Stimulated activated CD8-positive, alpha-beta memory T cell treated with anti-CD3 and anti-CD28 coated beads, Interleukin-15, amount 100 ng/mL, for 48 hours (primary cell): ENCODE data around the gene ASPM.
"Not testable (repeated sequence)": the region's sequence is repeated elsewhere in the genome, so short reads cannot be mapped to it uniquely, and the experiment has no call there.

Source experiments
- DNase-seq, 2 donors: peaks; one replicate each; pipeline ENCODE4 v3.0.0-alpha.2; 2020; ENCODE audit warnings: low read depth in 2 of 2

ASPM gene

DNA sequence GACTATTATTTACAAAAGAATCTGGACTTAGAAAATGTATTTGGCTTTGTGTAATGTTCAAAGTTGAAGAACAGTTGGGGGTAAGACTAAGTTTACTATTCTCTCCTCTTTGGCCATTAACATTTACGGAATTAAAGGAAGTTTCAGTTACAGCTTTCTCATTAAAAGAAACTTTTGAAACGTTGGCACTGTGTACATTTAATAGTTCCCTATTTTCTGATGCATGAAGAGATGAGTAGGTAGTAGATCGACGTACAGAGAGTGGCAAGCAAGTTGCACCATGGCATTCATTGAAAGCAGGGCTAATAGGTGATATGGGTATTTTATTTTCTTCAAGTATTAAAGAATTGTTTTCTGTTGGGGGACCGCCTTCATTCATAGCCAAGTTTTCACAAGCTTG is 3.2 kb downstream of the ASPM start:
- no peak for DNase-seq

DNA sequence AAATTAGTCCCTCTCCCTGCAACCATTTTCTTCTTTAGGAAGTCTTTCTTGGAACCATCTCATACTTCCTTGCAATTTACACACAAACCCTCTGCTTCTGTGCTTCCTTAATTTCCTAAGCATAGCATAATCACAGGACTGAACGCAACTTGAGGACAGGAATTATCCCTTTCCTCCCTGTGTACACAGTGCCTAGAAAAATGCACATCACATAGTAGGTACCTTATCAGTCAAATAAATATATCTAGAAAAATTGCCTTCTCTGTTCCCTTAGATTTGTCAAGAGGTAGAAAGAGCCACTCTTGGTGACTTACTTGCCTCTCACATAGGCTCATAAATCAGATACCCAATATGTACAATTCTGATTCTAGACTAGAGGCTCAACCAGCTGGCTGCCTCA is 4.9 kb downstream of the ASPM start:
- DNase-seq: no peak

DNA sequence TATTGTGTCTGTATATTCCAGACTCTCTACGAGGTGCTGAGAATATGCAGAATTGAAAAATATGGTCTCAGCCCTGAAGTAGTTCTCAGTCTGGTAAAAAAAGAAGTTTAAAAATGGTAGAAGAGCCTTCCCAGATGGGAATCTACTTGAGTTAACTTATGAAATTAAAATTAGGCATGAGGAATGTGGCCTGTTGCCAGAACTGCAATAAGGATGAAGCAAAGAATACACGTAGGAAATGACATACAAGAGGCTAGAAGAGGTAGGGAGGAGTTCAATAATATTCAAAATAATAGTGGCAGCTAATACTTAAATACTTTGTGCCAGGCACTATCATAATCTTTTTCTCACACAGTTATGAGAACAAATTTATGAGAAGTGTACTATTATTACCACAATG is 6.3 kb downstream of the ASPM start:
- DNase-seq: no peak

DNA sequence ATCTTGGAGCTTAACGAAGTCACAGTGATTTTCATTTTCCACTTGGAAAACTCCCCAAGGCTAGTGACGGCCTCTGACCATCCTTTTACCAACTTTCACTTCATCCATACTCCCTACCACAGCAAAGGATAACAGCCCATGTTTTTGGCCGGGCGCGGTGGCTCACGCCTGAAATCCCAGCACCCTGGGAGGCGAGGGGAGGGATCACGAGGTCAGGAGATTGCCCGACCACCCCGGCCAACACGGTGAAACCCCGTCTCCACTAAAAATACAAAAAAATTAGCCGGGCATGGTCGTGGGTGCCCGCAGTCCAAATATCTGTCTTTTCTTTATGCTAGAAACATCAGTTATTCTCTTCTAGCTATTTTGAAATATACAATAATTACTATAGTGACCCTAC is 7.3 kb downstream of the ASPM start:
- no peak for DNase-seq

DNA sequence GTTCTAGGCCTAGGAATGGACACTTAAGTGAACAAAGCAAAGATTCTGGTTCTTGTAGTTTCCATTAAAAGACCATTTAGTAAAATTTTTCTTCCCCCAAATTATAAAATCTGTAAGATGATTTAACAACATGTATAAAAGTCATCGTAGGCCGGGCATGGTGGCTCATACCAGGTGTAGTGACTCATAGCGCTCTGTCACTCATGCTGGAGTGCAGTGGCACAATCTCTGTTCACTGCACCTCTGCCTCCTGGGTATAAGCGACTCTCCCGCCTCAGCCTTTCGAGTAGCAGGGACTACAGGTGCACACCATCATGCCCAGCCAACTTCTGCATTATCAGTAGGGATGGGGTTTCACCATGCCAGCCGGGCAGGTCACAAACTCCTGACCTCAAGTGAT is 9.1 kb downstream of the ASPM start:
- DNase-seq: no peak

DNA sequence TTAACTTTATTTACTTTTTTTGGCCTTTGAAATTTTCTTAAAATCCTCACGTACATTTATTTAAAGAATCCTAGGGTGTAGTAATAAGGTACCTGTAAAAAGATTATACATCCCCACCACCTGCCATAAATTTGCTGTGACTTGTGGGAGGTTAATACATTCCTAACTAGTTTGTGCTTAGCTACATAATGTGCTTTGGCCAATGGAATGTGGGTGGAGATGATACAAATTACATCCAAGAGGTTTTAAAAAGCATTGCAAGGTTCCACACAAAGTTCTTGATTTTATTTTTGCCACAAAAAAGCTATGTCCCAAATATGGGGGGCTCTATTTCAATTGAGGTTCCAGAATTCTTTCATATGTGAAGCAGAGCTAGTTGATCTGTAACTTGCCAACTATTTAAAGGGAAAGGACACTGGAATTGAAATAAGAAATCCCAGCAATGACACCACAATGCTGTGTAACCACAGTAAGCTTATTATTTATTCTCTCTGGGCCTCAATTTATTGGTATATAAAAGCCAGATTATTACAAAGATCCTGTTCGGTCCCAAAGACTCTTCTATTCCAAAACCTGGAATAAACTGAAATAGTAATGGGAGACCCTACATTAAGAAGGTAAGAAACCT is 15.7 kb downstream of the ASPM start:
- DNase-seq: no peak

DNA sequence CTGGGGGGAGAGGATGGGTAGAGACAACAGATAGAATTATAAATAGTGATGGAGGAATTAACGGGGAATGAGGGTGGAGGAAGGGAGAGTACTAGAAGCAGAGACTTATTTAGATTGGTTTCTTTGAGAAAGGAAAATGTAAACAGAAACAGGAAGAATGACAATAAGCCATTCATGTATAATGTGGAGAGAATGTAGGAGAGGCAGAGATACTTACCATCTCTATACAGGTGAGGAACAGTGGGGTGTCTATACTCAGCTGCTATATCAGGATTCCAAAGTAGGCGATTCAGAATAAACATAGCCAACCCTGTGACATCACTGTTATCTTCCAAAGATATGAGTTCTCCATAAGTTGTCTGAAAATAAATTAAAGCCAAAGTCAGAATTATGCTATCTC is 16.8 kb downstream of the ASPM start:
- DNase-seq: no peak

DNA sequence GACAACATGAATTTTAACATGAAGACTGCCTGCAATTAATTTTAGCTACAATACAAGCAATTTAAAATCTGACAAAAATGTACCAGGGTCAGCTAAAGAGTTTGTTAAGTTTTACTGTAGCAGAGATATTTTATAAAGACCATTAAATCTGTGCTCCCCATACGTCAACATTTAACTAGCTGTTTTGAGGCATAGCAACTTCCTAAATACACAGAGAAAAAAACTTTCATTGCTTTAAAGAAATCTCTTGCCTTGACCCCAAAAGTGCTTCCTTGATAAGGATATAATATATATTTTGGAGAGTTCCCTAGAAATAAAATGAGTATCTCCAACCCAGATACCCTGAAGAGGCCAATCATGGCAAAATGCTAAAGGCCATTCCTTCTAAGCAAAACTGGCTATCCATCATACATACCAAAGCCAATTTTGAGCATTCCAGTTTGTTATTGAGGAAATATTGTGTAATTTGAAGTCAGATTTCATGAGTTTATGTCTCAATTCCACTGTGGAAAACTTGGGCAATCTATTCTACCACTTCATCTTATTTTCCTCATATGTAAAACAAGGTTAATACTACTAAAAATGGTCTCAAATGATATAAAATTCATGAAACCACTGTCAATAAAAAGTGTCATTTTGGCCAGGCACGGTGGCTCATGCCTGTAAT is 19.1 kb downstream of the ASPM start:
- no peak for DNase-seq

DNA sequence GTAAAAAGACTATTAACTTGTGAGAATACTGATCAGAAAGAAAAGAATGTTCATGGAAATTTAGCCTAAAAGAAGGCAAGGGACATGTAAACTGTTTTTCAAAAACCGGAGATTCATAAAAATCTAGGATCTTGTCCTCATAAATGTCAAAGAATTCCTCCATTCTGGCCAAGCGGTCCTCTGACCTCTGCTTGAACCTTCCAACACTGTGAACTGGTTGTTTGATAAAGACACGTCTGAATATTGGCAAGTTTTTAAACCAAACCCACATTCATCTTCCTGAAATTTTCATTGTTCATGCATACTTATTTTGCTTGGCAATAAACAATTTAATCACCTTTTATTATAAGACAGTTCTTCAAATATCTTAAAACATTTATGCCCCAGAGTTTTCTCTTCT is 19.8 kb downstream of the ASPM start:
- DNase-seq: no peak

DNA sequence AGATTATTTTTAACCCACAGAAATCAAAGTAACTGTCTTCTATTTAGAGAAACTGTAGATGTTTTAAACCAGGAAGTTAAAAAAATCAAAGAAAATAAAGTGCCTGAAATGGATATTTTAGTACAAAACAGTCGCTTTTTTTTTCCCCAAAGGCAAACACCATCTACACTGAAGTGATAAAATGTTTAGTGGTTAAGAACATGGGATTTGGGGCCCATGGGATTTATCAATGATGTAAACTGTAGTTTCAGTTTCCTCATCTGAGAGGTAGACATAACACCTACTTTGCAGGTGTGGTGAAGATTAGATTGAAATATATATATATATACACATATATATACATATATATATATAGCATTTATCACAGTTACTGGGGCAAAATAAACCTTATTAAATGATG is 22.1 kb downstream of the ASPM start:
- no peak for DNase-seq

DNA sequence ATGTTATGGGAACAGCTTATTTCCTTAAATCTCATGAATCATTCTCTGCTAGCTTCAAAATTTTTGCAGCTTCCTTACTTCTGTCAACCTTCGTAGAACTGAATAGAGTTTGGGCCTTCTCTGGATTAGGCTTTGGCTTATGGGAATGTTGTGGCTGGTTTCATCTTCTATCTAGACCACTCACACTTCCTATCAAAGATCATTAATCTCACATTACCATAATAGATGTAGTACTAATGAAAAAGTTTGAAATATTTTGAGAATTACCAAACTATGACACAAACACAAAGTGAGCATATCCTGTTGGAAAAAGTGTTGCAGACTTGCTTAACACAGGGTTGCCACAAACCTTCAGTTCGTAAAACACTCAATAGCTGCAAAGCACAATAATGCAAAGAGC is 30.3 kb downstream of the ASPM start:
- DNase-seq: no peak

DNA sequence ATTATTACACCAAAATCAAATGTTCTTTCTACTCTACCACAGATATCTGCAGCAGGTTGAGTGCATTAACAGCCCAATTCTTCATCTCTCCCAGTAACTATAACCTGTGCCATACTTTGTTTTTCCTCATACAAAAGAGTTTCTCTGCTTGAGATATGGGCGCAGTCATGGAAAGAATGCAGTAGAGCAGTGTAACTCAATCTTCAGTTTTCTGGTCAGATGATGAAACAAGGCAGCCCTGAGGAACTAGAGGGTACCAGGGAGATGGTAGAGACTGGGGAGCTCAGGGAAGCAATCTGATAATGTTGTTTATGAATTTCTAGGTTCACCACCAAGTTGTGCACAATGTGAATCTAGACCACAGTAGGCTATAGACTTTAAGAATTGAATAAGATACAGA is 39.6 kb downstream of the ASPM start:
- DNase-seq: no peak

DNA sequence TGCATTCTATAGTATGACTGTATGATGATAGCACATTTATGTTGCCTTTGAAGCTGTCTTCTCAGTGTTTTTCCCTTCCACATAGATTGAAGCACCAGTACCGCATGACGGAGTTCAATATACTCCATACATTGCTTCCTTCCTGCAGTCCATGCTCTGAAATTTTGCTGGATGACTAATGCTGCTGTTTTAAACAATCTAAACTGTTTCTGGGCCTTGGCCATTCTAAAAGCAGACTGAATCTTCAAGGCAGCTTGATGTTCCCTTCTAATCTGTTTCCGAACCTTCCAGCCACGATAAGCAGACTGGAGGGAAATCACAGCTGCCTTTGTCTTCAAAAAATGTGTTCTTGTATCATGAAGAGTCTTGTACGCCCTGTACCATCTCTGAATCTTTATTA is 43.2 kb downstream of the ASPM start:
- DNase-seq: no peak

DNA sequence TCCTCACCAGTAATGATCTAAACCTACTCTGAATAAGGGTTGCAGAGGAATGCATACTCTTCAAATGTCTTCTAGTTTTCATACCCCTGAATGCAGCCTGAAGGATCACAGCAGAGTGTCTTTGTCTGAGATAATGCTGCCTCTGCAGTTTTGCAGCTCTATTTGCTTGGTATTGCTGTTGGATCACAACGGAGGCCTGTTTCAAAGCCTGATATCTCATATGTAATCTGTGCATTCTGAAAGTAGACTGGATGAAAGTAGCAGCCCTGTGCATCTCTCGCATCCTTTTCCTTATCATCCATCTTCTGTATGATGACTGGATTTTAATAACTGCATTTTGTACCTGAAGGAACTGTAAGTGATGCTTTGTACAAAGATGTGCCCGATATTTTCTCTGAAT is 44.5 kb downstream of the ASPM start:
- no peak for DNase-seq

DNA sequence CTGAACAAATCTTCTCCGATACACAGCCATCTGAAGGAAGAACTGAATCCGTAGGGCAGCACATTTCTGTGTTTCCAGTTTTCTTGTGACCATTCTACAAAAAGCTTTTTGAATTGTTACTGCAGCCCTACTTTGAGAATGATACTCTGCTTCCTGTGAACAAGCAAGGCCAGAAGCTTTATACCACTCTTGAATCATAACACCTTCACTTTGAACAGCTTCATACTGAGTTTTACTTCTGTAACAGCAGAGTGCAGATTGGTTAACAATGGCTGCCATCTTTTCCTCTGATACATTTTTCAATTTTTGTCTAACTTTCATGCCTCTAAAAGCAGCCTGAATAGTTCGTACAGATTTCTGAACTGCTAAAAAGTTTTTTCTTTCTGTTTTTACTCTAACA is 45.8 kb downstream of the ASPM start:
- no peak for DNase-seq

DNA sequence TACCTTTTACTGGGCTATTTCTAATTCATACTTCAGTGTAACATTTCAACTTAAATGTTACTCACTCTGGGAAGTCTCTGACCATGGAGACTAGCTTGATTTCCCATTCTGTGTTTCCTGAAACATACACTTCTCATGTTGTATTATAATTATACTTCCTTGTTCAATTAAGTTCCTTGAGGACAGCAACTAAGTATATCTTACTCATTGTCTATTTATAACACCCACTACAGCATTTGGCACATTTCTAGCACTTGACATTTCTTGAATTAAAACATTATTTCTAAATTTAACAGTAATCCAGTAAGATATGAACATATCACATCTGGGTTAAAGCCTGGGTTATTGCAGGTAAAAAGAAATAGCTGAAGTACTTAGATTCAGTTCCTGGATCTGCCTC is 47.0 kb downstream of the ASPM start:
- DNase-seq: no peak

DNA sequence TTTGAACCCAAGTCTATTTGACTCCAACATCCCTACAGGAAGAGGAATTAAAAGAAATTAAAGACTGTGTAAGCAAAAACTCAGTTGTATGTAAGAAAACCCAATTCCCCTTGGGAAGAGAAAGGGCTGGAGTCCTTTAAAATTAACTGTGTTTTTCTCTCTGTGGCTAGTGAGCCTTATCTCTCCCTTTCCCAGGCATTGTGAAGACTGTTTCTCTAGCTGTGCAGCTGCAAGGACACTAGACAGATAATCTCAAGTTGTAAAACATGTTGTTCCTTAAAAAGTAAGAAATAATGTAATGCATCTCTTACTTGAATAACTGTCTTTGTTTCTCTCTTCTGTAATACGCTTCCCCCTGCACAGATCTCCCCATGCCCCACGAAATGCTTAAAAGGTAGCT is 49.5 kb downstream of the ASPM start:
- not testable (repeated sequence) for DNase-seq

DNA sequence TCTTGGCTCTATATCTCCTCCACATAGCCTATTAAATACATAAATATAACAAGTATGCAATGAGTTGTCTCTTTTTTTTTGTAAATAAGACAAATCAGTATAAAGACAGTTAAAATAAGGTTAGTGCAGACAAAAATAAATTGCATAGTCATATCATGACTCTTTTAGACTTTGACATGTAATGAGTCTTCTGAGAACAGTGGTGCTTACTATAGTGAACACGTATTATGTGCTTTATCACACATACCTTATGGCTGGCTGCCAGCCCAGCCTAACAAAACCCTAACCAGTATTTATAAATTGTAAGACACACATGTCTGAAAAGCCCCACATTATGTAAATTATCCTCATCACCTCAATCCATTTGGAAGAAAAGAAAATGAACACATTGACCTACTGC is 50.3 kb downstream of the ASPM start:
- DNase-seq: no peak

DNA sequence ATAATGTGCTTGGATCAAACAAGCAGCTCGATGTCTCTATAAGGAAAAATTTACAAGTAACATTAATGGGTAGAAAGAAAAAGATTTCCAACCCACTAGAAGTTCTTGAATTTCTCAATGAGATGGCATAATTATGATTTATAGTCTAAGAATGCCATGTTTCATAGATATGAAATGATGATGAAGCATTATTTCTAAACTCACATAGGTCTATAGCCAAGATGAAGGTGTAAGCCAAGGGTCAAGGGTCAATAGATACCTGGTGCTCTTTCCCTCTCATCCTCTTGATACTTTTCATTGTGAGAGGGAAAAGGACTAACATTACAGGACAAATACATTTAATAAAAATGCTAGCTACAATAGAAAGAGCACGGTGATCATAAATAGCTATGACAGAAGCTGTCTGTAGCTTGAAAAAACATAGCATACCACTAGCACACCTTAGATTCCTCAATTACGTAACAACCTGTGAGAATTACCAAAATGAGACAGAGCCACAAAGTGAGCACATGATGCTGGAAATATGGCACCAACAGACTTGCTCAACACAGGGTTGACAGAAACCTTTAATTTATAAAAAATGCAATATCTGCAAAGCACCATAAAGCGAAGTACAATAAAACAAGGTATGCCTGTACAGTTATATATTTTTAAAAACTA is 53.1 kb downstream of the ASPM start:
- no peak for DNase-seq

DNA sequence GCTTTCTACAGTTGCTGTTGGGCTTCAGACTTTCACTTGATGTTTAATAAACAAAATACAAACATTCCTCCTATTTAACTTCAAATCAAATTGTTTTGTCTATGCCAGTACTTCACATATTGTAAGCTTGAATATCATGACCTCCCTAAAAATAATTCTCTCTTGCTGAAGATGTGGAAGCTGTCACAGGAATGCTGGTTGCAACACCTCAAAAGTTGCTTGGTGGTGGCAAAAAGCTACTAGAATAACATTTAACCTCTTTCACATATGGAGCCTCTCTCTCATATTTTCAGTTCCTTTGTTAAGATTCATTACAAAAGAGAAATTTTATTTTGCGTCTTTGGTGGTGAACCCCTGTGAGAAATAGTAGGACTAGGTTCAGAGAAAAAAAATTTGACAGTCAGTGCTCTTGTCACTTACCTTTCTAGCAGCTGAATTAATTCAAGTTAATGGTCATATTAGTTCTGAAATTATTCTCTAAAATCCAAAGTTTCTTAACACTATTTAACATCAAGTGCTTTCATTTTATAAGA is 53.9 kb downstream of the ASPM start:
- no peak for DNase-seq

DNA sequence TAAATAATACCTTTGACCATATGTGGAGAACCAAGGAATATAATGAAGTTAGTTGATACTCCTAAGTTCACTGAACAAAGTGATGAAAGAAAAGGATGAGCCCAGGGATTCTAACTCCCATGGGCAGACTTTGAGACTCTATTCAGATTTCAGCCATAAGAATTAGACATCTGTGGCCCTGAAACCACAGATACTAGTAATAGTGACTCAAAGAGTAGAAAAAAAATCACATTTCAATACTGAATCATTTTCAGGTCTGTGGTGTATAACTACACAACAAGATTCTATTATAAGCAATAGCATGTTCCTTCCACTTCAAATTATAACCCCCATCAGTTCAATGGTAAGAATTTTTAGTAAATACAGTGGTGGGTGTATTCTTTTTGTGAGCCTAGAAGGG is 63.0 kb downstream of the ASPM start:
- DNase-seq: no peak

DNA sequence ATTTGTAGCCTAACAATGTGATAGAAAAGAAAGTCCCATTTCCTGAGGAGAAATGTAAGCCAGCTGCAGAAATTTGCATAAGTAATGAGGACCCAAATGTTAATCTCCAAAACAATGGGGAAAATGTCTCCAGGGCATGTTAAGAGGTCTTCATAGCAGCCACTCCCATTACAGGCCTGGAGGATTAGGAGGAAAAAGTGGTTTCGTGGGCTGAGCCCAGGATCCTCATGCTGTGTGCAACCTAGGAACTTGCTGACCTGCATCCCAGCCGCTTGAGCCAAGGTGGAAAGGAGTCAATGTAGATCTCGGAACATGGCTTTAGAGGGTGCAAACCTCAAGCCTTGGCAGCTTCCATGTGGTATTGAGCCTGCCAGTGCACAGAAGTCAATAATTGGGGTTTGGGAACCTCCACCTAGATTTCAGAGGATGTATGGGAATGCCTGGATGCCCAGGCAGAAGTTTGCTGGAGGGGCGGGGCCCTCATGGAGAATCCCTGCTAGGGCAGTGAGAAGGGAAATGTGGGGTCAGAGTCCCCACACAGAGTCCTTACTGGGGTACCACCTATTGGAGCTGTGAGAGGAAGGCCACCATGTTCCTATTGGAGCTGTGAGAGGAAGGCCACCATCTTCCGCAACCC is 65.2 kb downstream of the ASPM start:
- DNase-seq: no peak

DNA sequence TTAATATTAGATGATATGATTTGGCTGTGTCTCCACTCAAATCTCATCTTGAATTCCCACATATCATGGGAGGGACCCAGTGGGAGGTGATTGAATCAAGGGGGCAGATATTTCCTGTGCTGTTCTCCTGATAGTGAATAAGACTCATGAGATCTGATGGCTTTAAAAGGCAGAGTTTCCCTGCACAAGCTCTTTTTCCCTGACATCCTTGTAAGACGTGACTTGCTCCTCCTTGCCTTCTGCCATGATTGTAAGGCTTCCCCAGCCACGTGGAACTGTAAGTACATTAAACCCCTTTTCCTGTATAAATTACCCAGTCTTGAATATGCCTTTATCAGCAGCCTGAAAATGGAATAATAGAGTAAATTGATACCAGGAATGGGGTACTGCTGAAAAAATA is 66.1 kb downstream of the ASPM start:
- no peak for DNase-seq
